ENCODE measurements around the gene TRPM6. TPM values are rescaled to one million over a fixed set of nuclear protein-coding genes. Genes with fewer than 3 reads are reported as not detected.
"Not testable (repeated sequence)": the region's sequence is repeated elsewhere in the genome, so short reads cannot be mapped to it uniquely, and the experiment has no call there.

Gene TRPM6
- total RNA-seq (not detected), polyA plus RNA-seq (not detected), total RNA-seq (0 to 0.08 (median 0) reads per million in 6 experiments)

- Mint-ChIP-seq H3K36me3 (peaks cover 0 to 12% (median 4%) of the 10 kb centered on the region in 3 donors), H3K27me3 (peaks cover 46 to 61% (median 49%) of the 10 kb centered on the region in 5 donors), H3K4me1 (peaks cover 6 to 19% (median 15%) of the 10 kb centered on the region in 4 donors), H3K4me3 (peak within 1 kb of the TSS; percentile 76 to 92 (median 83)), H3K9me3 (peaks cover 0 to 16% (median 6%) of the 10 kb centered on the region in 9 donors), H3K27ac (peak within 1 kb of the TSS in 1 of 10 donors; percentile 19)
- DNase-seq (peak in 4 of 10 donors; percentile 14 to 25 (median 18)), ATAC-seq (peak; percentile 65 to 71)
- POLR2A ChIA-PET, result no interaction called here
These were observed at the start of gene TRPM6 for GRCh38 chr9:74887041-74887980. Gene TRPM6 (minus strand): TSS chr9:74887921. CDS start chr9:74887856, 65 bp downstream.

GRCh38 chr9:74935008-74935407 lies 47.3 kb upstream of the TRPM6 start:
- peaks cover 0 to 11% (median 4%) of the 10 kb centered on the region in 9 donors for H3K9me3 Mint-ChIP-seq
- ATAC-seq (no peak), DNase-seq (no peak)
- H3K27ac Mint-ChIP-seq, result no peak overlapping the region
- POLR2A ChIA-PET, result no interaction called here
- H3K4me3 Mint-ChIP-seq, result no peak overlapping the region
- H3K4me1 Mint-ChIP-seq, result no peaks in the 10 kb centered on the region
- peaks cover 0 to 8% (median 6%) of the 10 kb centered on the region in 5 donors for H3K27me3 Mint-ChIP-seq
- H3K36me3 Mint-ChIP-seq, result peaks cover 0 to 17% (median 0%) of the 10 kb centered on the region in 3 donors

- POLR2A ChIA-PET, result no interaction called here
These were observed 34.0 kb upstream of the TRPM6 start for GRCh38 chr9:74921737-74922136.

GRCh38 chr9:74920944-74921626 lies 33.4 kb upstream of the TRPM6 start:
- Mint-ChIP-seq H3K4me1 (no peaks in the 10 kb centered on the region), H3K36me3 (no peaks in the 10 kb centered on the region), H3K4me3 (no peak overlapping the region), H3K27ac (peak overlapping the region in 1 of 10 donors; percentile 2), H3K27me3 (peaks cover 0 to 4% (median 2%) of the 10 kb centered on the region in 5 donors), H3K9me3 (peaks cover 0 to 3% (median 0%) of the 10 kb centered on the region in 9 donors)
- DNase-seq, result no peak
- POLR2A ChIA-PET, result no interaction called here
- no peak for ATAC-seq

More at GRCh38 chr9:74921737-74922136, 34.0 kb upstream of the TRPM6 start:
- Mint-ChIP-seq H3K4me1 (no peaks in the 10 kb centered on the region), H3K27ac (no peak overlapping the region), H3K9me3 (peaks cover 0 to 3% (median 0%) of the 10 kb centered on the region in 9 donors), H3K4me3 (no peak overlapping the region), H3K27me3 (peaks cover 0 to 6% (median 2%) of the 10 kb centered on the region in 5 donors), H3K36me3 (no peaks in the 10 kb centered on the region)
- ATAC-seq (no peak), DNase-seq (no peak)

GRCh38 chr9:74910036-74910435 lies 22.3 kb upstream of the TRPM6 start:
- Mint-ChIP-seq H3K27me3 (peaks cover 10 to 28% (median 23%) of the 10 kb centered on the region in 5 donors), H3K4me3 (no peak overlapping the region), H3K27ac (no peak overlapping the region), H3K36me3 (peaks cover 3 to 26% (median 7%) of the 10 kb centered on the region in 3 donors), H3K4me1 (no peaks in the 10 kb centered on the region), H3K9me3 (peaks cover 2 to 32% (median 19%) of the 10 kb centered on the region in 9 donors)
- POLR2A ChIA-PET, result interaction anchor here (0.7 kb wide), 1 partner anchor 146 kb away, joined by 3 read pairs; no protein-coding TSS in a partner anchor
- DNase-seq, result no peak
- no peak for ATAC-seq

- Mint-ChIP-seq H3K27ac (no peak overlapping the region), H3K4me1 (no peaks in the 10 kb centered on the region), H3K36me3 (peaks cover 3 to 26% (median 7%) of the 10 kb centered on the region in 3 donors), H3K27me3 (peaks cover 13 to 30% (median 26%) of the 10 kb centered on the region in 5 donors), H3K4me3 (no peak overlapping the region), H3K9me3 (peaks cover 2 to 32% (median 19%) of the 10 kb centered on the region in 9 donors)
- ATAC-seq, result no peak
- DNase-seq, result no peak
- POLR2A ChIA-PET, result no interaction called here
These were observed 20.9 kb upstream of the TRPM6 start for GRCh38 chr9:74908665-74909064.

- Mint-ChIP-seq H3K9me3 (peaks cover 2 to 26% (median 14%) of the 10 kb centered on the region in 9 donors), H3K36me3 (peaks cover 3 to 20% (median 4%) of the 10 kb centered on the region in 3 donors), H3K4me1 (no peaks in the 10 kb centered on the region), H3K4me3 (no peak overlapping the region), H3K27ac (no peak overlapping the region), H3K27me3 (peaks cover 13 to 30% (median 25%) of the 10 kb centered on the region in 5 donors)
- DNase-seq, result no peak
- POLR2A ChIA-PET, result no interaction called here
- ATAC-seq, result no peak
These were observed 19.4 kb upstream of the TRPM6 start for GRCh38 chr9:74907085-74907484.

- ATAC-seq (no peak), DNase-seq (no peak)
- Mint-ChIP-seq H3K9me3 (peaks cover 0 to 4% (median 0%) of the 10 kb centered on the region in 9 donors), H3K4me3 (no peak overlapping the region), H3K27me3 (peaks cover 3 to 18% (median 12%) of the 10 kb centered on the region in 5 donors), H3K27ac (no peak overlapping the region), H3K36me3 (no peaks in the 10 kb centered on the region), H3K4me1 (no peaks in the 10 kb centered on the region)
- POLR2A ChIA-PET, result no interaction called here
These were observed 13.3 kb upstream of the TRPM6 start for GRCh38 chr9:74901001-74901400.

GRCh38 chr9:74888449-74888848 lies 728 bp upstream of the TRPM6 start:
- POLR2A ChIA-PET, DNase-seq, H3K27ac Mint-ChIP-seq, ATAC-seq: not testable (repeated sequence)
- Mint-ChIP-seq H3K4me1 (peaks cover 6 to 19% (median 15%) of the 10 kb centered on the region in 4 donors), H3K27me3 (peaks cover 37 to 66% (median 51%) of the 10 kb centered on the region in 5 donors), H3K36me3 (peaks cover 0 to 12% (median 4%) of the 10 kb centered on the region in 3 donors), H3K4me3 (peak overlapping the region in 8 of 10 donors; percentile 2 to 89 (median 48)), H3K9me3 (peaks cover 0 to 14% (median 6%) of the 10 kb centered on the region in 9 donors)

GRCh38 chr9:74887981-74888370 lies 255 bp upstream of the TRPM6 start:
- POLR2A ChIA-PET, result no interaction called here
- peaks cover 42 to 64% (median 49%) of the 10 kb centered on the region in 5 donors for H3K27me3 Mint-ChIP-seq
- H3K4me3 Mint-ChIP-seq, result peak overlapping the region; percentile 25 to 92 (median 83)
- peaks cover 0 to 16% (median 6%) of the 10 kb centered on the region in 9 donors for H3K9me3 Mint-ChIP-seq
- ATAC-seq (no peak), DNase-seq (no peak)
- peaks cover 0 to 12% (median 4%) of the 10 kb centered on the region in 3 donors for H3K36me3 Mint-ChIP-seq
- peak overlapping the region in 1 of 10 donors; percentile 19 for H3K27ac Mint-ChIP-seq
- H3K4me1 Mint-ChIP-seq, result peaks cover 6 to 19% (median 15%) of the 10 kb centered on the region in 4 donors

GRCh38 chr9:74876382-74876949 lies 11.3 kb downstream of the TRPM6 start:
- Mint-ChIP-seq H3K27ac (no peak overlapping the region), H3K4me3 (no peak overlapping the region), H3K36me3 (peaks cover 0 to 26% (median 10%) of the 10 kb centered on the region in 3 donors), H3K27me3 (peaks cover 17 to 37% (median 24%) of the 10 kb centered on the region in 5 donors), H3K4me1 (no peaks in the 10 kb centered on the region), H3K9me3 (peaks cover 6 to 36% (median 24%) of the 10 kb centered on the region in 9 donors)
- POLR2A ChIA-PET, result no interaction called here
- ATAC-seq, result no peak
- no peak for DNase-seq

GRCh38 chr9:74875656-74876055 lies 12.1 kb downstream of the TRPM6 start:
- Mint-ChIP-seq H3K4me1 (no peaks in the 10 kb centered on the region), H3K36me3 (peaks cover 0 to 22% (median 10%) of the 10 kb centered on the region in 3 donors), H3K27ac (no peak overlapping the region), H3K4me3 (no peak overlapping the region), H3K9me3 (peaks cover 6 to 33% (median 23%) of the 10 kb centered on the region in 9 donors), H3K27me3 (peaks cover 13 to 35% (median 23%) of the 10 kb centered on the region in 5 donors)
- no peak for DNase-seq
- POLR2A ChIA-PET, result no interaction called here
- no peak for ATAC-seq

Data from naive thymus-derived CD8-positive, alpha-beta T cell (primary cell).